WTC11 (cell line): ENCODE results near the gene WDR1. TPM values are rescaled to one million over a fixed set of nuclear protein-coding genes. Genes with fewer than 3 reads are reported as not detected.

Experiments used
- ATAC-seq: fragments of 200-7000 bp; cut with Tn5 transposase; 2 replicates; pipeline ENCODE4 v1.10.0; 2021; ENCODE audit warnings: mild to moderate bottlenecking, moderate library complexity
- CTCF ChIA-PET: fragments of 300-600 bp; sonication (Branson Sonifier 250); formaldehyde crosslinking; loops from one replicate; lab custom pipeline; 2021; ENCODE audit warnings: antibody characterized with exemption; lab: Charles Lee
- POLR2A ChIA-PET: fragments of 350-600 bp; sonication (Branson Sonifier 250); formaldehyde crosslinking; loops from one replicate; lab custom pipeline; 2021; ENCODE audit warnings: antibody characterized with exemption; lab: Charles Lee
- DNase-seq: peaks from one replicate; pipeline ENCODE4 v3.0.0; 2021; ENCODE audit warnings: low spot score
- H3K27ac Mint-ChIP-seq: 2 replicates; pipeline ENCODE4 v1.8.0; 2021; ENCODE audit warnings: mixed read lengths
- H3K27me3 Mint-ChIP-seq: 2 replicates; pipeline ENCODE4 v1.8.0; 2021; ENCODE audit warnings: low read depth, mild to moderate bottlenecking, moderate library complexity, mixed read lengths
- H3K36me3 Mint-ChIP-seq: 2 replicates; pipeline ENCODE4 v1.8.0; 2021; ENCODE audit warnings: mixed read lengths
- H3K4me1 Mint-ChIP-seq: 2 replicates; pipeline ENCODE4 v1.8.0; 2022; ENCODE audit warnings: mixed read lengths
- H3K4me3 Mint-ChIP-seq: 2 replicates; pipeline ENCODE4 v1.8.0; 2021; ENCODE audit warnings: mild to moderate bottlenecking, moderate library complexity, mixed read lengths
- H3K9me3 Mint-ChIP-seq: 2 replicates; pipeline ENCODE4 v1.8.0; 2021; ENCODE audit warnings: mixed read lengths
- ETV6 ChIP-seq: sonication (generic); formaldehyde crosslinking; IDR thresholded peaks from 2 replicates; pipeline ENCODE4 v1.8.1; 2022; ENCODE audit warnings: mild to moderate bottlenecking, missing genetic modification reagents
- FOXP1 ChIP-seq: sonication (generic); formaldehyde crosslinking; IDR thresholded peaks from 2 replicates; pipeline ENCODE4 v1.8.0; 2022; ENCODE audit warnings: missing genetic modification reagents, mild to moderate bottlenecking, moderate library complexity, borderline replicate concordance
- GTF2I ChIP-seq: fragments of 250-450 bp; sonication (Bioruptor Pico); conservative IDR thresholded peaks from 2 replicates; pipeline ENCODE4 v1.4.0; 2021; ENCODE audit warnings: mild to moderate bottlenecking
- NFATC4 ChIP-seq: fragments of 250-450 bp; sonication (Bioruptor Pico); IDR thresholded peaks from 2 replicates; pipeline ENCODE4 v1.9.0; 2021; ENCODE audit warnings: mild to moderate bottlenecking
- NR2C2 ChIP-seq: sonication (generic); formaldehyde crosslinking; IDR thresholded peaks from 2 replicates; pipeline ENCODE4 v1.8.0; 2022; ENCODE audit warnings: mild to moderate bottlenecking, missing genetic modification reagents
- OVOL2 ChIP-seq: fragments of 250-450 bp; sonication (Bioruptor Pico); IDR thresholded peaks from 2 replicates; pipeline ENCODE4 v1.9.0; 2021; ENCODE audit warnings: mild to moderate bottlenecking, borderline replicate concordance
- SP1 ChIP-seq: sonication (generic); formaldehyde crosslinking; conservative IDR thresholded peaks from 2 replicates; pipeline ENCODE4 v1.8.1; 2022; ENCODE audit warnings: missing genetic modification reagents
- TEAD1 ChIP-seq: sonication (generic); formaldehyde crosslinking; IDR thresholded peaks from 2 replicates; pipeline ENCODE4 v1.8.0; 2022; ENCODE audit warnings: mild to moderate bottlenecking, missing genetic modification reagents
- ZNF416 ChIP-seq: fragments of 250-450 bp; sonication (Bioruptor Pico); IDR thresholded peaks from 2 replicates; pipeline ENCODE4 v1.9.0; 2021; ENCODE audit warnings: mild to moderate bottlenecking, inconsistent platforms
- total RNA-seq: library from RNA; stranded (reverse); gene quantifications from 3 replicates; pipeline ENCODE4 v1.2.3, GENCODE V29; 2021
- TF ChIP-seq, protein P1 (sequence below): sonication (generic); formaldehyde crosslinking; IDR thresholded peaks from 2 replicates; pipeline ENCODE4 v1.8.0; 2022; ENCODE audit warnings: mild to moderate bottlenecking, missing genetic modification reagents
- TF ChIP-seq, protein P2 (sequence below): sonication (generic); formaldehyde crosslinking; conservative IDR thresholded peaks from 2 replicates; pipeline ENCODE4 v1.8.1; 2023; ENCODE audit warnings: mild to moderate bottlenecking, low read depth, missing genetic modification reagents, moderate library complexity
- TF ChIP-seq, protein P3 (sequence below): sonication (generic); formaldehyde crosslinking; IDR thresholded peaks from 2 replicates; pipeline ENCODE4 v1.8.0; 2022; ENCODE audit warnings: mild to moderate bottlenecking, missing genetic modification reagents
- TF ChIP-seq, protein P4 (sequence below): fragments of 250-450 bp; sonication (Bioruptor Pico); IDR thresholded peaks from 2 replicates; pipeline ENCODE4 v1.9.0; 2021; ENCODE audit warnings: moderate library complexity, mild to moderate bottlenecking, inconsistent platforms, borderline replicate concordance
- TF ChIP-seq, protein P5 (sequence below): sonication (generic); formaldehyde crosslinking; IDR thresholded peaks from 2 replicates; pipeline ENCODE4 v1.8.1; 2023; ENCODE audit warnings: mild to moderate bottlenecking, missing genetic modification reagents, borderline replicate concordance

The WDR1 gene
- total RNA-seq, 1 experiment from 2014 or later = 288 TPM

DNA sequence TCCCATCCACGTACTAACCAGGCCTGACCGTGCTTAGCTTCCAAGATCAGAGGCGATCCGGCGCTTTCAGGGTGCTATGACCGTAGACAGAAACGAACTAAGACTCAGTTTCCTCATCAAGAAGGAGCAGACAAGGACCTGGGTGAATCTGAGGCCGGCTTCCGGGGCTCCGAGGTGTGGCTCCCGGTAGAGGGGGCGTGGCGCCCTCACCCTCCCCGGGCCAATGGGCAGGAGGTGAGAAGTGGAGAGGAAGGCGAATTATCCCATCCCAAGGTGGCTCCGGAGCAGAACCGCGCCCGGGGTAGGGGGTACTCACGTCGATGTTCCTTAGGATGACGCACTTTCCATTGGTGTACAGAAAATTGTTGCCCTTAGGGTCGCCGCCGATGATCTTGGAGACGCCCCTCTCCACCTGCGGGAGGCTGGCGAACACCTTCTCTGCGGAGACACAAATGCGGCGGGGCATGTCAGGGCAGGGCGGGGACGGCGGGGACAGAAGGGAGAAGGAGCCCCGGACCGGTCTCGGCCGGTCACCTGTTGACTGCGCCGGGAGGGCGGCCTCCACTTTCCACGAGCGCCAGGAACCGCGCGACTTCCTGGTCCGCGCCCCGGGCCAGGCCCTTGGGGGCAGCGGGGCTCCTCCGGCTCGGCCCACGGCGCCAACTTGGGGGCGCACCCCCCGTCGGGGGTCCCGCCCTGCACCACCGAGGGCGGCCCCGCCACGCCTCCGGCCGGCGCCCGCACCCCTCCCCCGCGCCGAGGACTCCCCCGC is 616 bp downstream of the WDR1 start:
- ATAC-seq (peak; percentile 27), DNase-seq (peak; percentile 61)
- POLR2A ChIA-PET = interaction anchor here (1.0 to 4.3 kb wide), 8 partner anchors 9 to 46 kb away, joined by 3 to 51 read pairs (median 4); no protein-coding TSS in a partner anchor
- TF ChIP-seq SP1 (CRISPR knock-in tag) (0 out of 2 replicates have a peak, but pooled peaks have one; percentile 14), GTF2I (no peak), OVOL2 (CRISPR knock-in tag) (no peak), FOXP1 (no peak), ETV6 (CRISPR knock-in tag) (no peak), ZNF416 (CRISPR knock-in tag) (0 out of 2 replicates have a peak, but pooled peaks have one; percentile 47), TEAD1 (CRISPR knock-in tag) (0 out of 2 replicates have a peak, but pooled peaks have one; percentile 30), NFATC4 (CRISPR knock-in tag) (no peak), NR2C2 (CRISPR knock-in tag) (no peak)
- TF ChIP-seq, protein P1, sequence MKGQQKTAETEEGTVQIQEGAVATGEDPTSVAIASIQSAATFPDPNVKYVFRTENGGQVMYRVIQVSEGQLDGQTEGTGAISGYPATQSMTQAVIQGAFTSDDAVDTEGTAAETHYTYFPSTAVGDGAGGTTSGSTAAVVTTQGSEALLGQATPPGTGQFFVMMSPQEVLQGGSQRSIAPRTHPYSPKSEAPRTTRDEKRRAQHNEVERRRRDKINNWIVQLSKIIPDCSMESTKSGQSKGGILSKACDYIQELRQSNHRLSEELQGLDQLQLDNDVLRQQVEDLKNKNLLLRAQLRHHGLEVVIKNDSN (CRISPR knock-in tag) = no peak
- TF ChIP-seq, protein P2, sequence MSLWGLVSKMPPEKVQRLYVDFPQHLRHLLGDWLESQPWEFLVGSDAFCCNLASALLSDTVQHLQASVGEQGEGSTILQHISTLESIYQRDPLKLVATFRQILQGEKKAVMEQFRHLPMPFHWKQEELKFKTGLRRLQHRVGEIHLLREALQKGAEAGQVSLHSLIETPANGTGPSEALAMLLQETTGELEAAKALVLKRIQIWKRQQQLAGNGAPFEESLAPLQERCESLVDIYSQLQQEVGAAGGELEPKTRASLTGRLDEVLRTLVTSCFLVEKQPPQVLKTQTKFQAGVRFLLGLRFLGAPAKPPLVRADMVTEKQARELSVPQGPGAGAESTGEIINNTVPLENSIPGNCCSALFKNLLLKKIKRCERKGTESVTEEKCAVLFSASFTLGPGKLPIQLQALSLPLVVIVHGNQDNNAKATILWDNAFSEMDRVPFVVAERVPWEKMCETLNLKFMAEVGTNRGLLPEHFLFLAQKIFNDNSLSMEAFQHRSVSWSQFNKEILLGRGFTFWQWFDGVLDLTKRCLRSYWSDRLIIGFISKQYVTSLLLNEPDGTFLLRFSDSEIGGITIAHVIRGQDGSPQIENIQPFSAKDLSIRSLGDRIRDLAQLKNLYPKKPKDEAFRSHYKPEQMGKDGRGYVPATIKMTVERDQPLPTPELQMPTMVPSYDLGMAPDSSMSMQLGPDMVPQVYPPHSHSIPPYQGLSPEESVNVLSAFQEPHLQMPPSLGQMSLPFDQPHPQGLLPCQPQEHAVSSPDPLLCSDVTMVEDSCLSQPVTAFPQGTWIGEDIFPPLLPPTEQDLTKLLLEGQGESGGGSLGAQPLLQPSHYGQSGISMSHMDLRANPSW (CRISPR knock-in tag) = no peak
- TF ChIP-seq, protein P3, sequence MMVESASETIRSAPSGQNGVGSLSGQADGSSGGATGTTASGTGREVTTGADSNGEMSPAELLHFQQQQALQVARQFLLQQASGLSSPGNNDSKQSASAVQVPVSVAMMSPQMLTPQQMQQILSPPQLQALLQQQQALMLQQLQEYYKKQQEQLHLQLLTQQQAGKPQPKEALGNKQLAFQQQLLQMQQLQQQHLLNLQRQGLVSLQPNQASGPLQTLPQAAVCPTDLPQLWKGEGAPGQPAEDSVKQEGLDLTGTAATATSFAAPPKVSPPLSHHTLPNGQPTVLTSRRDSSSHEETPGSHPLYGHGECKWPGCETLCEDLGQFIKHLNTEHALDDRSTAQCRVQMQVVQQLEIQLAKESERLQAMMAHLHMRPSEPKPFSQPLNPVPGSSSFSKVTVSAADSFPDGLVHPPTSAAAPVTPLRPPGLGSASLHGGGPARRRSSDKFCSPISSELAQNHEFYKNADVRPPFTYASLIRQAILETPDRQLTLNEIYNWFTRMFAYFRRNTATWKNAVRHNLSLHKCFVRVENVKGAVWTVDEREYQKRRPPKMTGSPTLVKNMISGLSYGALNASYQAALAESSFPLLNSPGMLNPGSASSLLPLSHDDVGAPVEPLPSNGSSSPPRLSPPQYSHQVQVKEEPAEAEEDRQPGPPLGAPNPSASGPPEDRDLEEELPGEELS (CRISPR knock-in tag) = no peak
- TF ChIP-seq, protein P4, sequence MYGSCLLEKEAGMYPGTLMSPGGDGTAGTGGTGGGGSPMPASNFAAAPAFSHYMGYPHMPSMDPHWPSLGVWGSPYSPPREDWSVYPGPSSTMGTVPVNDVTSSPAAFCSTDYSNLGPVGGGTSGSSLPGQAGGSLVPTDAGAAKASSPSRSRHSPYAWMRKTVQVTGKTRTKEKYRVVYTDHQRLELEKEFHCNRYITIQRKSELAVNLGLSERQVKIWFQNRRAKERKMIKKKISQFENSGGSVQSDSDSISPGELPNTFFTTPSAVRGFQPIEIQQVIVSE (CRISPR knock-in tag) = no peak
- TF ChIP-seq, protein P5, sequence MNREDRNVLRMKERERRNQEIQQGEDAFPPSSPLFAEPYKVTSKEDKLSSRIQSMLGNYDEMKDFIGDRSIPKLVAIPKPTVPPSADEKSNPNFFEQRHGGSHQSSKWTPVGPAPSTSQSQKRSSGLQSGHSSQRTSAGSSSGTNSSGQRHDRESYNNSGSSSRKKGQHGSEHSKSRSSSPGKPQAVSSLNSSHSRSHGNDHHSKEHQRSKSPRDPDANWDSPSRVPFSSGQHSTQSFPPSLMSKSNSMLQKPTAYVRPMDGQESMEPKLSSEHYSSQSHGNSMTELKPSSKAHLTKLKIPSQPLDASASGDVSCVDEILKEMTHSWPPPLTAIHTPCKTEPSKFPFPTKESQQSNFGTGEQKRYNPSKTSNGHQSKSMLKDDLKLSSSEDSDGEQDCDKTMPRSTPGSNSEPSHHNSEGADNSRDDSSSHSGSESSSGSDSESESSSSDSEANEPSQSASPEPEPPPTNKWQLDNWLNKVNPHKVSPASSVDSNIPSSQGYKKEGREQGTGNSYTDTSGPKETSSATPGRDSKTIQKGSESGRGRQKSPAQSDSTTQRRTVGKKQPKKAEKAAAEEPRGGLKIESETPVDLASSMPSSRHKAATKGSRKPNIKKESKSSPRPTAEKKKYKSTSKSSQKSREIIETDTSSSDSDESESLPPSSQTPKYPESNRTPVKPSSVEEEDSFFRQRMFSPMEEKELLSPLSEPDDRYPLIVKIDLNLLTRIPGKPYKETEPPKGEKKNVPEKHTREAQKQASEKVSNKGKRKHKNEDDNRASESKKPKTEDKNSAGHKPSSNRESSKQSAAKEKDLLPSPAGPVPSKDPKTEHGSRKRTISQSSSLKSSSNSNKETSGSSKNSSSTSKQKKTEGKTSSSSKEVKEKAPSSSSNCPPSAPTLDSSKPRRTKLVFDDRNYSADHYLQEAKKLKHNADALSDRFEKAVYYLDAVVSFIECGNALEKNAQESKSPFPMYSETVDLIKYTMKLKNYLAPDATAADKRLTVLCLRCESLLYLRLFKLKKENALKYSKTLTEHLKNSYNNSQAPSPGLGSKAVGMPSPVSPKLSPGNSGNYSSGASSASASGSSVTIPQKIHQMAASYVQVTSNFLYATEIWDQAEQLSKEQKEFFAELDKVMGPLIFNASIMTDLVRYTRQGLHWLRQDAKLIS = no peak
- Mint-ChIP-seq H3K36me3 (peaks cover 48% of the 10 kb centered on the region), H3K27me3 (no peaks in the 10 kb centered on the region), H3K4me3 (peak overlapping the region; percentile 83), H3K4me1 (peaks cover 67% of the 10 kb centered on the region), H3K9me3 (no peaks in the 10 kb centered on the region), H3K27ac (peak overlapping the region; percentile 90)
- CTCF ChIA-PET = interaction anchor here (0.9 to 1.6 kb wide), 4 partner anchors 25 to 410 kb away, joined by 3 to 9 read pairs (median 4); no protein-coding TSS in a partner anchor
